ENCODE data around the gene ABLIM1. TPM values are rescaled to one million over a fixed set of nuclear protein-coding genes. Genes with fewer than 3 reads are reported as not detected.

Gene ABLIM1
- total RNA-seq, 6 donors from 2014 or later, result 92.2 to 153 (median 131) TPM

- H3K27me3 ChIP-seq, result no peaks in the 10 kb centered on the region
- H3K4me1 ChIP-seq, result peaks cover 44 to 64% (median 50%) of the 10 kb centered on the region in 4 donors
- no peaks in the 10 kb centered on the region for H3K9me3 ChIP-seq
- 49 to 50% methylated on average over 3 of the region's 3 CpGs for WGBS, 2 donors
- H3K36me3 ChIP-seq, result no peaks in the 10 kb centered on the region
- peak overlapping the region; percentile 37 to 84 (median 80) for H3K27ac ChIP-seq
- H3K4me3 ChIP-seq, result peak overlapping the region in 2 of 4 donors; percentile 37 to 51
- no peak for ATAC-seq (ENCODE audit: low FRiP score in 2 of 2)
- TF ChIP-seq POLR2A (IDR thresholded peaks at IDR 0.05) (no peak), POLR2AphosphoS5 (IDR thresholded peaks at IDR 0.05) (no peak), CTCF (IDR thresholded peaks at IDR 0.05) (no peak), EP300 (IDR thresholded peaks at IDR 0.05) (no peak)
- no peak for DNase-seq
Observed at GRCh38 chr10:114682121-114682520, 24.0 kb upstream of the ABLIM1 start.

GRCh38 chr10:114681542-114681941, 23.5 kb upstream of the ABLIM1 start:
- no peak for DNase-seq
- Histone ChIP-seq H3K36me3 (no peaks in the 10 kb centered on the region), H3K4me3 (peak overlapping the region in 1 of 4 donors; percentile 51), H3K9me3 (no peaks in the 10 kb centered on the region), H3K4me1 (peaks cover 38 to 58% (median 44%) of the 10 kb centered on the region in 4 donors), H3K27ac (peak overlapping the region; percentile 37 to 84 (median 80)), H3K27me3 (no peaks in the 10 kb centered on the region)
- no peak for TF ChIP-seq EP300 (IDR thresholded peaks at IDR 0.05)
- no peak for TF ChIP-seq POLR2A (IDR thresholded peaks at IDR 0.05)
- no peak for TF ChIP-seq POLR2AphosphoS5 (IDR thresholded peaks at IDR 0.05)
- TF ChIP-seq CTCF (IDR thresholded peaks at IDR 0.05), result no peak
- WGBS, 2 donors, result 76 to 81% methylated on average over 5 of the region's 5 CpGs
- no peak for ATAC-seq (ENCODE audit: low FRiP score in 2 of 2)

GRCh38 chr10:114680543-114681117, 22.6 kb upstream of the ABLIM1 start:
- TF ChIP-seq POLR2AphosphoS5 (IDR thresholded peaks at IDR 0.05) (peak in 1 of 2 donors; percentile 17), POLR2A (IDR thresholded peaks at IDR 0.05) (no peak)
- WGBS, 2 donors, result 86 to 91% methylated on average over 3 of the region's 3 CpGs
- Histone ChIP-seq H3K9me3 (no peaks in the 10 kb centered on the region), H3K36me3 (peaks cover 0 to 3% (median 0%) of the 10 kb centered on the region in 4 donors), H3K4me1 (peaks cover 30 to 49% (median 39%) of the 10 kb centered on the region in 4 donors), H3K4me3 (no peak overlapping the region), H3K27me3 (no peaks in the 10 kb centered on the region), H3K27ac (peak overlapping the region in 2 of 4 donors; percentile 82 to 84)
- ATAC-seq (ENCODE audit: low FRiP score in 2 of 2) (no peak), DNase-seq (no peak)

GRCh38 chr10:114679552-114679951, 21.5 kb upstream of the ABLIM1 start:
- Histone ChIP-seq H3K4me1 (peaks cover 19 to 38% (median 33%) of the 10 kb centered on the region in 4 donors), H3K27ac (no peak overlapping the region), H3K4me3 (no peak overlapping the region), H3K27me3 (no peaks in the 10 kb centered on the region), H3K36me3 (peaks cover 0 to 4% (median 0%) of the 10 kb centered on the region in 4 donors), H3K9me3 (no peaks in the 10 kb centered on the region)
- ATAC-seq (ENCODE audit: low FRiP score in 2 of 2) (no peak), DNase-seq (no peak)
- 91 to 93% methylated on average over 5 of the region's 5 CpGs for WGBS, 2 donors
- no peak for TF ChIP-seq EP300 (IDR thresholded peaks at IDR 0.05)
- TF ChIP-seq POLR2A (IDR thresholded peaks at IDR 0.05), result no peak
- no peak for TF ChIP-seq CTCF (IDR thresholded peaks at IDR 0.05)
- TF ChIP-seq POLR2AphosphoS5 (IDR thresholded peaks at IDR 0.05), result no peak

- H3K9me3 ChIP-seq, result no peaks in the 10 kb centered on the region
- peaks cover 0 to 4% (median 0%) of the 10 kb centered on the region in 4 donors for H3K36me3 ChIP-seq
- DNase-seq (no peak), ATAC-seq (ENCODE audit: low FRiP score in 2 of 2) (no peak)
- TF ChIP-seq POLR2AphosphoS5 (IDR thresholded peaks at IDR 0.05) (no peak), CTCF (IDR thresholded peaks at IDR 0.05) (no peak), POLR2A (IDR thresholded peaks at IDR 0.05) (no peak), EP300 (IDR thresholded peaks at IDR 0.05) (no peak)
- WGBS, 2 donors, result 79% methylated on average over 2 of the region's 2 CpGs
- no peaks in the 10 kb centered on the region for H3K27me3 ChIP-seq
- H3K4me3 ChIP-seq, result no peak overlapping the region
- no peak overlapping the region for H3K27ac ChIP-seq
- H3K4me1 ChIP-seq, result peaks cover 19 to 31% (median 26%) of the 10 kb centered on the region in 4 donors
Observed at GRCh38 chr10:114678820-114679219, 20.7 kb upstream of the ABLIM1 start.
